Endothelial cell (in vitro differentiated cells): Measurements from ENCODE around the gene CREB3L4. TPM values are rescaled to one million over a fixed set of nuclear protein-coding genes. Genes with fewer than 3 reads are reported as not detected.
"Not testable (repeated sequence)": the region's sequence is repeated elsewhere in the genome, so short reads cannot be mapped to it uniquely, and the experiment has no call there.

ENCODE experiments used
- DNase-seq: peaks from one replicate; pipeline ENCODE4 v3.0.0; 2021; ENCODE audit warnings: low spot score
- H3K27ac Mint-ChIP-seq: one replicate; pipeline ENCODE4 v1.8.0; 2021; ENCODE audit warnings: mixed read lengths, inconsistent platforms; ENCODE audit not compliant: unreplicated experiment
- H3K27me3 Mint-ChIP-seq: one replicate; pipeline ENCODE4 v1.8.0; 2021; ENCODE audit warnings: mild to moderate bottlenecking, moderate library complexity, mixed read lengths, inconsistent platforms; ENCODE audit not compliant: unreplicated experiment
- H3K36me3 Mint-ChIP-seq: one replicate; pipeline ENCODE4 v1.8.0; 2021; ENCODE audit warnings: mild to moderate bottlenecking, low read depth, mixed read lengths, inconsistent platforms; ENCODE audit not compliant: unreplicated experiment
- H3K4me1 Mint-ChIP-seq: one replicate; pipeline ENCODE4 v1.8.0; 2021; ENCODE audit warnings: mild to moderate bottlenecking, mixed read lengths, inconsistent platforms; ENCODE audit not compliant: unreplicated experiment
- H3K4me3 Mint-ChIP-seq: one replicate; pipeline ENCODE4 v1.8.0; 2021; ENCODE audit warnings: mild to moderate bottlenecking, mixed read lengths, inconsistent platforms; ENCODE audit not compliant: unreplicated experiment
- H3K9me3 Mint-ChIP-seq: one replicate; pipeline ENCODE4 v1.8.0; 2021; ENCODE audit warnings: mixed read lengths, inconsistent platforms; ENCODE audit not compliant: unreplicated experiment
- total RNA-seq: library from RNA; stranded (reverse); fragmentation: NEBNext Ultra II Directional; extraction: Animal tissue kit (Norgen Biotek cat#: 25700); gene quantifications from one replicate; pipeline ENCODE4 v1.2.1, GENCODE V29; 2021; ENCODE audit not compliant: unreplicated experiment
- TF ChIP-seq, protein P1 (sequence below): fragments of 200-600 bp; sonication (generic); IDR thresholded peaks from one replicate; pipeline ENCODE4 v1.5.0; 2021; ENCODE audit warnings: antibody characterized with exemption; ENCODE audit not compliant: unreplicated experiment

CREB3L4 gene
- total RNA-seq, 1 donor from 2014 or later: 13.2 TPM

DNA sequence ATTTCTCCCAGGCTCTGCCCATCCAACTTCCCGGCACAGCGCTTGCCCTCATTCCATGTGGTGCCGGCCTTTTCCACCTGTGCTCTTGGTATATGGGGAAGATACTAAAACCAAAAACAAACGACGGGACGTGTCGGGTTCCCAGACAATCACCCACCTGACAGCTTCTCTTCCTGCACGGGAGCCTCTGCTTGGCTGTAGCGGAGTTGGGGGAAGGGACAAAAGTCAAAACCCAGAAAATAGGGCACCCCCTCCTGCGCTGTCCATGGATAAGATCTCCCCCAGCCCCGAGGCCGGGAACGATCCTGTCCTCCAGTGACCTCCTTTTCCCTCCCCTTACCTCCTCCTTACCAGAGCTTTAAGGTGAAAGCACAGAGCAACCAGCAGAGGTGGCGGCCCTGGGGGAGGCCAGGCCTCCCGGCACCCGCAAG lies 9.1 kb downstream of the CREB3L4 start:
- Mint-ChIP-seq H3K27me3 (peaks cover 7% of the 10 kb centered on the region), H3K4me1 (peaks cover 64% of the 10 kb centered on the region), H3K9me3 (no peaks in the 10 kb centered on the region), H3K27ac (peak overlapping the region; percentile 41), H3K36me3 (peaks cover 39% of the 10 kb centered on the region), H3K4me3 (peak overlapping the region; percentile 93)
- DNase-seq: no peak
- TF ChIP-seq, protein P1, sequence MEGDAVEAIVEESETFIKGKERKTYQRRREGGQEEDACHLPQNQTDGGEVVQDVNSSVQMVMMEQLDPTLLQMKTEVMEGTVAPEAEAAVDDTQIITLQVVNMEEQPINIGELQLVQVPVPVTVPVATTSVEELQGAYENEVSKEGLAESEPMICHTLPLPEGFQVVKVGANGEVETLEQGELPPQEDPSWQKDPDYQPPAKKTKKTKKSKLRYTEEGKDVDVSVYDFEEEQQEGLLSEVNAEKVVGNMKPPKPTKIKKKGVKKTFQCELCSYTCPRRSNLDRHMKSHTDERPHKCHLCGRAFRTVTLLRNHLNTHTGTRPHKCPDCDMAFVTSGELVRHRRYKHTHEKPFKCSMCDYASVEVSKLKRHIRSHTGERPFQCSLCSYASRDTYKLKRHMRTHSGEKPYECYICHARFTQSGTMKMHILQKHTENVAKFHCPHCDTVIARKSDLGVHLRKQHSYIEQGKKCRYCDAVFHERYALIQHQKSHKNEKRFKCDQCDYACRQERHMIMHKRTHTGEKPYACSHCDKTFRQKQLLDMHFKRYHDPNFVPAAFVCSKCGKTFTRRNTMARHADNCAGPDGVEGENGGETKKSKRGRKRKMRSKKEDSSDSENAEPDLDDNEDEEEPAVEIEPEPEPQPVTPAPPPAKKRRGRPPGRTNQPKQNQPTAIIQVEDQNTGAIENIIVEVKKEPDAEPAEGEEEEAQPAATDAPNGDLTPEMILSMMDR: no peak

DNA sequence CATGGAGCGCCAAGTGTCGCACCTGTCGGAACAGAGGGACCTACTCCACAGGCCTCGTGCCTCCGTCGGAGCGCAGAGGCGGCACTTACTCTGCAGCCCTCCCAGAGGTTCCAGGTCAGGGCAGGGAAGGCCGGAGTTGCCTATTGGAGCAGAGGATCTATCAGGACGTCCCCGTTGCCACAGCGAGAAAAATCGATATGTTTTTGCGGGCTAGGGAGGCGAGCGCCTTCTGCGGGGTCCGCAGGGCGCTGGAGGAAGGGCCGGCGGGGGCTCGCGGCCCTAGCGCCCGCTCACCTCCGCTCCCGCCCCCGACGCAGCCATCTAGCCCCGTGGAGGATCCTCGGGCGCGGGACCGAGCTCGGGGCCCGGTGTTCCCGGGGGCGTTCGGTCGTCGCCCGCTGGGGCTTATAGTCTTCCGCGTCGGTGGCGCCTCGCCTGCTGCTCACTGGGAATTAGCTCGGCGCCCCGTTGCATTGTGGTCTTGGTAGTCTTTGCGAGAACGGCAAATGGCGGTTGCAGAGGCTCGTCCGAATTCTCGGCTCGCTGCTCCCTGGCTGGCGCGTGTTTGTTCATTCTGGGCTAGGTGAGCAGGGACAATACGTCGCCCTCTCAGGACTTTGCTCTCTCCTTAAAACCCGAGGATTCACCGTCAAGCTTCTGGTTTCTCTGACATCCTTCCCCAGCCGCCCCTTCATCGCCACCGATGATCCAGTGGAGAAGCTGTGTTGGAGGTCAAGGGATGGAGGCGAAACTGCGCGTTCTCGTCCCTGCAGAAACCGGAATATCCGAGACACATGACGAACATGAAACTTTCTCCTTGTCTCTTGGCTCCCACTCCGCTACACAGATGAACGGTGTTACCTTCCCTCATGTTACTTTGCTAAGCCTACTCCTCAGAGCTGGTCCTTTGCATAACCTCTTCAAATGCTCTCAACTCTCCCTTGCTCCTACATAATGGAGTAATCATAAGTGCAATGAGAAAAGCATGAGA lies 9.8 kb downstream of the CREB3L4 start, which contains the start of gene JTB:
Gene JTB, minus strand, starts transcription at position 425 of the 991 bp plus-strand sequence. Its CDS starts 422 bp downstream, at position 3.
- no peaks in the 10 kb centered on the region for H3K9me3 Mint-ChIP-seq
- peaks cover 45% of the 10 kb centered on the region for H3K36me3 Mint-ChIP-seq

DNA sequence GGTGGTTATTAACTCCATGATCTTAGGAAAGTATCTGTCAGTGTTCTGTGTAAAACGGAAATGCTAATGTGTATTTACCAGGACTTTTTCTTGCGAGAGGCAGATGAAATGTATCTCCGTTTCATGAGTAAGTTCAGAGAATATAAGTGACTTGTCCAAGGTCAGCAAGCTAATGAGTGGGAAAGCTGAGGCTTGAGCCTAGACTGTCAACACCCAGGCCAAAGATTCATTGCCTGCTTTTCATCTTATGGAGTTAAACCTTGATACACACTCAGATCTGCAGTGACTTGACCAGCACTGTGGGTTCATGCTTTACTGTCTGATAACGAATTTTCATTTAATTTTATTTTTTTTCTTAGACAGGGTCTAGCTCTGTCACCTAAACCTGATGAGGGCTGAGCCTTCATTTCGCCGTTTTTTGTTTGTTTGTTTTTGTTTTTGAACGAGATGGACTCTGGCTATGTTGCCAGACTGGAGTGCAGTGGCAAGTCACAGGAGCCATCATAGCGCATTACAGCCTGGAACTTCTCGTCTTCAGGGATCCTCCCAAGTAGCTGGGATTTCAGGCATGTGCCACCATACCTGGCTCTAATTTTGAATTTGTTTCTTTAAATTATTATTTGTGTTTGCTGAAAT lies 10.7 kb downstream of the CREB3L4 start:
- Mint-ChIP-seq H3K9me3 (no peaks in the 10 kb centered on the region), H3K4me3 (peak overlapping the region; percentile 98), H3K27me3 (peaks cover 5% of the 10 kb centered on the region), H3K4me1 (peaks cover 61% of the 10 kb centered on the region), H3K36me3 (peaks cover 47% of the 10 kb centered on the region), H3K27ac (peak overlapping the region; percentile 78)
- TF ChIP-seq, protein P1: no peak
- no peak for DNase-seq

More for the DNA sequence above, 9.8 kb downstream of the CREB3L4 start, which contains the start of gene JTB:
- peaks cover 64% of the 10 kb centered on the region for H3K4me1 Mint-ChIP-seq
- H3K27ac Mint-ChIP-seq: peak within 1 kb of the TSS; percentile 78
- H3K27me3 Mint-ChIP-seq: peaks cover 3% of the 10 kb centered on the region
- TF ChIP-seq, protein P1: no peak
- peak within 1 kb of the TSS; percentile 98 for H3K4me3 Mint-ChIP-seq
- peak; percentile 81 for DNase-seq

DNA sequence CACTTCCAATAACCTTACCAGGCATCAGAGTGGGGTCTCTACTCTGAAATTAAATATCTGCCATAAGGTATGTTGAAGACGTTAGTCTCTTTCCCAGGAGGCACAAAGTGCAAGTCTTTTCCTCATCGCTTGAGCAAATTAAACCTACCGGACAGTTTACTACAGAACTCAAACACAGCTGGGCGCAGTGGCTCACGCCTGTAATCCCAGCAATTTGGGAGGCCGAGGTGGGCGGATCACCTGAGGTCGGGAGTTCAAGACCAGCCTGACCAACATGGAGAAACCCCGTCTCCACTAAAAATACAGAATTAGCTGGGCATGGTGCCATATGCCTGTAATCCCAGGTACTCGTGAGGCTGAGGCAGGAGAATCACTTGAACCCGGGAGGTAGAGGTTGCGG lies 11.4 kb downstream of the CREB3L4 start:
- H3K4me3 Mint-ChIP-seq: peak overlapping the region; percentile 52
- DNase-seq, H3K9me3 Mint-ChIP-seq, H3K27me3 Mint-ChIP-seq: not testable (repeated sequence)
- peak overlapping the region; percentile 71 for H3K27ac Mint-ChIP-seq
- peaks cover 48% of the 10 kb centered on the region for H3K36me3 Mint-ChIP-seq
- peaks cover 58% of the 10 kb centered on the region for H3K4me1 Mint-ChIP-seq

DNA sequence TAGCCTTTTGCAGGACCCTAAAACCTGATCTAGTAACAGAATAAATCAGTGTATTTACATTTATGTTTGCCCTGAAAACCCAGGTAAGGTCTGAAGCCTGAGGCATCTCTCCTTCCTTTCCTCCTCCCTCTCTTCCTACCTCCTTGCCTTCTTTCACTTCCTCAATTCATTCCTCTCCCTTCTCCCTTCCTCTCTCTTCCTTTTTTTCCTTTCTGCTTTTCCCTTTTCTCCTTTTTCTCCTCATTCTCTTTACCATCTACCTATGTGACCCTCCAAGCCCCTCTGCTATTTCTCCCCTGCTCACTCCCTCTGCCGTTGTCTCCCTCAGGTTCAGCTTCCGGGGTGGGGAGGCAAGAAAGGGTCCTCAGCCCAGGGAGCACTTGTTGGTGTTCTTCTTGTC lies 14.0 kb downstream of the CREB3L4 start:
- Mint-ChIP-seq H3K4me3 (peak overlapping the region; percentile 85), H3K4me1 (peaks cover 48% of the 10 kb centered on the region), H3K27ac (peak overlapping the region; percentile 94), H3K36me3 (peaks cover 38% of the 10 kb centered on the region)
- H3K27me3 Mint-ChIP-seq, DNase-seq, H3K9me3 Mint-ChIP-seq: not testable (repeated sequence)
